Endothelial cell (in vitro differentiated cells): Measurements from ENCODE around the gene NEGR1. TPM values are rescaled to one million over a fixed set of nuclear protein-coding genes. Genes with fewer than 3 reads are reported as not detected.

Experiments
- DNase-seq: peaks from one replicate; pipeline ENCODE4 v3.0.0; 2021; ENCODE audit warnings: low spot score
- H3K27ac Mint-ChIP-seq: one replicate; pipeline ENCODE4 v1.8.0; 2021; ENCODE audit warnings: mixed read lengths, inconsistent platforms; ENCODE audit not compliant: unreplicated experiment
- H3K27me3 Mint-ChIP-seq: one replicate; pipeline ENCODE4 v1.8.0; 2021; ENCODE audit warnings: mild to moderate bottlenecking, moderate library complexity, mixed read lengths, inconsistent platforms; ENCODE audit not compliant: unreplicated experiment
- H3K36me3 Mint-ChIP-seq: one replicate; pipeline ENCODE4 v1.8.0; 2021; ENCODE audit warnings: mild to moderate bottlenecking, low read depth, mixed read lengths, inconsistent platforms; ENCODE audit not compliant: unreplicated experiment
- H3K4me1 Mint-ChIP-seq: one replicate; pipeline ENCODE4 v1.8.0; 2021; ENCODE audit warnings: mild to moderate bottlenecking, mixed read lengths, inconsistent platforms; ENCODE audit not compliant: unreplicated experiment
- H3K4me3 Mint-ChIP-seq: one replicate; pipeline ENCODE4 v1.8.0; 2021; ENCODE audit warnings: mild to moderate bottlenecking, mixed read lengths, inconsistent platforms; ENCODE audit not compliant: unreplicated experiment
- H3K9me3 Mint-ChIP-seq: one replicate; pipeline ENCODE4 v1.8.0; 2021; ENCODE audit warnings: mixed read lengths, inconsistent platforms; ENCODE audit not compliant: unreplicated experiment
- total RNA-seq: library from RNA; stranded (reverse); fragmentation: NEBNext Ultra II Directional; extraction: Animal tissue kit (Norgen Biotek cat#: 25700); gene quantifications from one replicate; pipeline ENCODE4 v1.2.1, GENCODE V29; 2021; ENCODE audit not compliant: unreplicated experiment
- TF ChIP-seq, protein P1 (sequence below): fragments of 200-600 bp; sonication (generic); IDR thresholded peaks from one replicate; pipeline ENCODE4 v1.5.0; 2021; ENCODE audit warnings: antibody characterized with exemption; ENCODE audit not compliant: unreplicated experiment

The NEGR1 gene
- total RNA-seq, 1 donor from 2014 or later = 2.9 TPM

- Mint-ChIP-seq H3K9me3 (no peaks in the 10 kb centered on the region), H3K4me3 (no peak overlapping the region), H3K36me3 (no peaks in the 10 kb centered on the region), H3K27ac (no peak overlapping the region), H3K4me1 (no peaks in the 10 kb centered on the region), H3K27me3 (no peaks in the 10 kb centered on the region)
- TF ChIP-seq, protein P1, sequence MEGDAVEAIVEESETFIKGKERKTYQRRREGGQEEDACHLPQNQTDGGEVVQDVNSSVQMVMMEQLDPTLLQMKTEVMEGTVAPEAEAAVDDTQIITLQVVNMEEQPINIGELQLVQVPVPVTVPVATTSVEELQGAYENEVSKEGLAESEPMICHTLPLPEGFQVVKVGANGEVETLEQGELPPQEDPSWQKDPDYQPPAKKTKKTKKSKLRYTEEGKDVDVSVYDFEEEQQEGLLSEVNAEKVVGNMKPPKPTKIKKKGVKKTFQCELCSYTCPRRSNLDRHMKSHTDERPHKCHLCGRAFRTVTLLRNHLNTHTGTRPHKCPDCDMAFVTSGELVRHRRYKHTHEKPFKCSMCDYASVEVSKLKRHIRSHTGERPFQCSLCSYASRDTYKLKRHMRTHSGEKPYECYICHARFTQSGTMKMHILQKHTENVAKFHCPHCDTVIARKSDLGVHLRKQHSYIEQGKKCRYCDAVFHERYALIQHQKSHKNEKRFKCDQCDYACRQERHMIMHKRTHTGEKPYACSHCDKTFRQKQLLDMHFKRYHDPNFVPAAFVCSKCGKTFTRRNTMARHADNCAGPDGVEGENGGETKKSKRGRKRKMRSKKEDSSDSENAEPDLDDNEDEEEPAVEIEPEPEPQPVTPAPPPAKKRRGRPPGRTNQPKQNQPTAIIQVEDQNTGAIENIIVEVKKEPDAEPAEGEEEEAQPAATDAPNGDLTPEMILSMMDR = no peak
- no peak for DNase-seq
Observed at GRCh38 chr1:71853360-71853759, 429.0 kb downstream of the NEGR1 start.

DNA sequence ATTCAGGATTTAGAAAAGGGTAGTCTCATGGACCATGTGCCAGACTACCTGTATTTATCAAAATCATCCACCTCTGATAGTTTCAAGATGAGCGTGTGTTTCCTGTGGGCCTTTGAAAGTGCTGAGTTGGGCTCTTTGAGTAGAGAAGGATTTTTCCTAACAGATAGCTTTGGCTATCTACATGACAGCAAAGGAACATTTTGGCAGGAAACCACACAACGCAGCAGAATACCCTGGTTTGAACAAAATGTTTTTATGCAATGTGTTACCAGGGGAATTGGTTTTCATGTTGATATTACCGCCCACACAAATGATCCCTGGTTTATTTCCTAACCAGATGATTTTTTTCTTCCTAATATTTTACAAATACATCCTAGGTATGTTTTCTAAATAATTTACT, 431.4 kb downstream of the NEGR1 start:
- Mint-ChIP-seq H3K36me3 (no peaks in the 10 kb centered on the region), H3K4me1 (no peaks in the 10 kb centered on the region), H3K27ac (no peak overlapping the region), H3K27me3 (no peaks in the 10 kb centered on the region), H3K4me3 (no peak overlapping the region), H3K9me3 (no peaks in the 10 kb centered on the region)
- DNase-seq = no peak
- TF ChIP-seq, protein P1 = no peak

GRCh38 chr1:71850515-71850914, 431.8 kb downstream of the NEGR1 start:
- Mint-ChIP-seq H3K4me3 (no peak overlapping the region), H3K9me3 (no peaks in the 10 kb centered on the region), H3K4me1 (no peaks in the 10 kb centered on the region), H3K36me3 (no peaks in the 10 kb centered on the region), H3K27me3 (no peaks in the 10 kb centered on the region), H3K27ac (no peak overlapping the region)
- TF ChIP-seq, protein P1 = no peak
- DNase-seq = no peak

GRCh38 chr1:71843012-71843411, 439.3 kb downstream of the NEGR1 start:
- Mint-ChIP-seq H3K4me1 (peaks cover 6% of the 10 kb centered on the region), H3K36me3 (no peaks in the 10 kb centered on the region), H3K27me3 (no peaks in the 10 kb centered on the region), H3K9me3 (no peaks in the 10 kb centered on the region), H3K27ac (no peak overlapping the region), H3K4me3 (no peak overlapping the region)
- DNase-seq = no peak
- TF ChIP-seq, protein P1 = no peak

- H3K27me3 Mint-ChIP-seq = no peaks in the 10 kb centered on the region
- TF ChIP-seq, protein P1 = no peak
- H3K36me3 Mint-ChIP-seq = no peaks in the 10 kb centered on the region
- no peak for DNase-seq
- no peak overlapping the region for H3K27ac Mint-ChIP-seq
- H3K4me1 Mint-ChIP-seq = peaks cover 13% of the 10 kb centered on the region
- H3K9me3 Mint-ChIP-seq = no peaks in the 10 kb centered on the region
- no peak overlapping the region for H3K4me3 Mint-ChIP-seq
Observed at GRCh38 chr1:71839876-71840275, 442.5 kb downstream of the NEGR1 start.
